Naive thymus-derived CD8-positive, alpha-beta T cell (primary cell): ENCODE data around the gene RELCH. TPM values are rescaled to one million over a fixed set of nuclear protein-coding genes. Genes with fewer than 3 reads are reported as not detected.

ENCODE experiments used
- ATAC-seq, 2 donors: fragments of 150-1000 bp; cut with Tn5 transposase in 1 of 2; sonication (Bioruptor Pico), chemical (Tn5 transposase) in 1 of 2; 1 replicate in 1 of 2; 2 replicates in 1 of 2; pipeline ENCODE4 v1.10.0; 2021; ENCODE audit warnings: mild to moderate bottlenecking in 2 of 2, moderate library complexity in 2 of 2
- POLR2A ChIA-PET: fragments of 350-600 bp; sonication (Branson Sonifier 250); formaldehyde crosslinking; loops from one replicate; lab custom pipeline; 2021; ENCODE audit warnings: antibody characterized with exemption; lab: Charles Lee
- DNase-seq, 10 donors: peaks; one replicate each; pipeline versions ENCODE4 v3.0.0 to v3.0.0-alpha.2; 2020 to 2022
- H3K27ac Mint-ChIP-seq, 10 donors: one replicate each; pipeline ENCODE4 v1.8.0; 2020 to 2022; ENCODE audit warnings: mild to moderate bottlenecking in 10 of 10, mixed read lengths in 10 of 10, moderate library complexity in 4 of 10, inconsistent platforms in 1 of 10
- H3K27me3 Mint-ChIP-seq, 5 donors: one replicate each; pipeline ENCODE4 v1.8.0; 2021 to 2022; ENCODE audit warnings: mixed read lengths in 5 of 5
- H3K36me3 Mint-ChIP-seq, 3 donors: one replicate each; pipeline ENCODE4 v1.8.0; 2020 to 2022; ENCODE audit warnings: mixed read lengths in 3 of 3, mild to moderate bottlenecking in 2 of 3, inconsistent platforms in 1 of 3
- H3K4me1 Mint-ChIP-seq, 4 donors: one replicate each; pipeline ENCODE4 v1.8.0; 2021 to 2022; ENCODE audit warnings: mixed read lengths in 4 of 4
- H3K4me3 Mint-ChIP-seq, 10 donors: one replicate each; pipeline ENCODE4 v1.8.0; 2020 to 2022; ENCODE audit warnings: mild to moderate bottlenecking in 10 of 10, mixed read lengths in 10 of 10, moderate library complexity in 6 of 10, inconsistent platforms in 1 of 10
- H3K9me3 Mint-ChIP-seq, 9 donors: one replicate each; pipeline ENCODE4 v1.8.0; 2020 to 2022; ENCODE audit warnings: mixed read lengths in 9 of 9, mild to moderate bottlenecking in 3 of 9, inconsistent platforms in 1 of 9, moderate library complexity in 1 of 9
- polyA plus RNA-seq, 3 donors: library from polyadenylated mRNA; unstranded; fragments of 300-500 nt; fragmentation: Illumina TruSeq; gene quantifications; one replicate each; pipeline ENCODE4 v1.2.3, GENCODE V29; 2021
- total RNA-seq, 8 experiments: library from RNA in 2 of 8; stranded (reverse) in 2 of 8; gene quantifications; one replicate each; pipeline ENCODE4 v1.2.3 and lab custom pipeline; 2021 to 2026

RELCH gene
- total and polyA plus RNA-seq, 5 experiments from 2014 or later = 6.8 to 53.6 (median 9.3) TPM

- H3K4me1 Mint-ChIP-seq = peaks cover 0 to 2% (median under 1%) of the 10 kb centered on the region in 4 donors
- no peaks in the 10 kb centered on the region for H3K9me3 Mint-ChIP-seq
- ATAC-seq (no peak), DNase-seq (no peak)
- H3K4me3 Mint-ChIP-seq = no peak overlapping the region
- no peaks in the 10 kb centered on the region for H3K27me3 Mint-ChIP-seq
- POLR2A ChIA-PET = no interaction called here
- peaks cover 6 to 77% (median 26%) of the 10 kb centered on the region in 3 donors for H3K36me3 Mint-ChIP-seq
- no peak overlapping the region for H3K27ac Mint-ChIP-seq
Measured at GRCh38 chr18:62280058-62280457, 93.0 kb downstream of the RELCH start.

DNA sequence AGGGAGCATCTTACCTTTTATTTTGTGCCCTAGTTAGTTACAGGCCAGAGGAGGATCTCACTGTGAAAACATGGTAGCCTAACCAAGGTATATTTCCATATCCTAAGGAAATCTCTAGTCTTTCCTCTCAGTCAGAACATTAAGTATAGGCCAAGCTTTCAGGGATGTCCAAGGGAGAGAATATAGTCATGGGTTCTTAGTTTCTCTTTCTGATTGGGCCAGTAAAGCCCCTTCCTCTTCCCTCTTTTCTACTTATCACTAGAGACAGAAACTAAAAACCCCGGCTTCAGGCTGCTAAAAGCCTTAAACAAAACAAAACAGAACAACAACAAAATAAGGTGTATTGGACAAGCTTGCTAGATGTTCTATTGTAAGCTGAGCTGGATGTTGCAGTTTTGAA lies 93.7 kb downstream of the RELCH start:
- peaks cover 6 to 78% (median 31%) of the 10 kb centered on the region in 3 donors for H3K36me3 Mint-ChIP-seq
- H3K4me3 Mint-ChIP-seq = no peak overlapping the region
- DNase-seq = no peak
- H3K4me1 Mint-ChIP-seq = peaks cover 0 to 2% (median under 1%) of the 10 kb centered on the region in 4 donors
- H3K9me3 Mint-ChIP-seq = no peaks in the 10 kb centered on the region
- H3K27ac Mint-ChIP-seq = peak overlapping the region in 3 of 10 donors; percentile 5 to 59 (median 57)
- POLR2A ChIA-PET = no interaction called here
- ATAC-seq = no peak
- no peaks in the 10 kb centered on the region for H3K27me3 Mint-ChIP-seq

GRCh38 chr18:62281684-62282083 lies 94.6 kb downstream of the RELCH start:
- Mint-ChIP-seq H3K4me3 (no peak overlapping the region), H3K4me1 (peaks cover 0 to 2% (median under 1%) of the 10 kb centered on the region in 4 donors), H3K9me3 (no peaks in the 10 kb centered on the region), H3K27ac (no peak overlapping the region), H3K36me3 (peaks cover 6 to 79% (median 36%) of the 10 kb centered on the region in 3 donors), H3K27me3 (no peaks in the 10 kb centered on the region)
- ATAC-seq (no peak), DNase-seq (no peak)
- POLR2A ChIA-PET = no interaction called here

DNA sequence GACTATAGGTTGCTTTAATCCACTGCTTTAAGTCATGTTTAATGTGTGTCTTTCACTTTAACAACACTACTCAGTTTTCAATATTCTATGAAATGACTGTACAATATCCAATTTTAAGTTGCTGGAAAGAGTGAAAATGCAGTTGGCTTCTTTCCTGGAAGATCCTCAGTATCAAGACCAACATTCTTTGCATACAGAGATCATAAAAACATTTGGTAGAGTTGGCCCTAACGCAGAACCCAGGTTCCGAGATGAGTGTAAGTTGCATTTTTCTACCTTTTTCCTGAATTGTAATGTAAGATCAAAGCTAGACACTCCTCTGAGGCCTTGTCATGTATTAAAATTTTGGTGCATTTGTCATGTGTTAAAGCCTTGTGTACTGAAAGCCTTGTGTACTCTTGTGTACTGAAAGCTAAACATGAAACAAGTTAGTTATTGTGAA lies 95.2 kb downstream of the RELCH start:
- Mint-ChIP-seq H3K4me3 (no peak overlapping the region), H3K27ac (no peak overlapping the region), H3K36me3 (peaks cover 6 to 76% (median 36%) of the 10 kb centered on the region in 3 donors), H3K27me3 (no peaks in the 10 kb centered on the region), H3K4me1 (peaks cover 0 to 2% (median under 1%) of the 10 kb centered on the region in 4 donors), H3K9me3 (no peaks in the 10 kb centered on the region)
- ATAC-seq (no peak), DNase-seq (no peak)
- POLR2A ChIA-PET = no interaction called here

GRCh38 chr18:62284637-62285036 lies 97.6 kb downstream of the RELCH start:
- POLR2A ChIA-PET = no interaction called here
- H3K36me3 Mint-ChIP-seq = peaks cover 6 to 85% (median 41%) of the 10 kb centered on the region in 3 donors
- peaks cover 0 to 20% (median under 1%) of the 10 kb centered on the region in 4 donors for H3K4me1 Mint-ChIP-seq
- H3K4me3 Mint-ChIP-seq = no peak overlapping the region
- H3K9me3 Mint-ChIP-seq = no peaks in the 10 kb centered on the region
- no peak for DNase-seq
- H3K27ac Mint-ChIP-seq = no peak overlapping the region
- no peak for ATAC-seq
- no peaks in the 10 kb centered on the region for H3K27me3 Mint-ChIP-seq

GRCh38 chr18:62285281-62285680 lies 98.2 kb downstream of the RELCH start:
- Mint-ChIP-seq H3K4me1 (peaks cover 0 to 20% (median 0%) of the 10 kb centered on the region in 4 donors), H3K36me3 (peaks cover 6 to 84% (median 44%) of the 10 kb centered on the region in 3 donors), H3K9me3 (no peaks in the 10 kb centered on the region), H3K27ac (no peak overlapping the region), H3K27me3 (no peaks in the 10 kb centered on the region), H3K4me3 (no peak overlapping the region)
- ATAC-seq (no peak), DNase-seq (no peak)
- POLR2A ChIA-PET = no interaction called here

DNA sequence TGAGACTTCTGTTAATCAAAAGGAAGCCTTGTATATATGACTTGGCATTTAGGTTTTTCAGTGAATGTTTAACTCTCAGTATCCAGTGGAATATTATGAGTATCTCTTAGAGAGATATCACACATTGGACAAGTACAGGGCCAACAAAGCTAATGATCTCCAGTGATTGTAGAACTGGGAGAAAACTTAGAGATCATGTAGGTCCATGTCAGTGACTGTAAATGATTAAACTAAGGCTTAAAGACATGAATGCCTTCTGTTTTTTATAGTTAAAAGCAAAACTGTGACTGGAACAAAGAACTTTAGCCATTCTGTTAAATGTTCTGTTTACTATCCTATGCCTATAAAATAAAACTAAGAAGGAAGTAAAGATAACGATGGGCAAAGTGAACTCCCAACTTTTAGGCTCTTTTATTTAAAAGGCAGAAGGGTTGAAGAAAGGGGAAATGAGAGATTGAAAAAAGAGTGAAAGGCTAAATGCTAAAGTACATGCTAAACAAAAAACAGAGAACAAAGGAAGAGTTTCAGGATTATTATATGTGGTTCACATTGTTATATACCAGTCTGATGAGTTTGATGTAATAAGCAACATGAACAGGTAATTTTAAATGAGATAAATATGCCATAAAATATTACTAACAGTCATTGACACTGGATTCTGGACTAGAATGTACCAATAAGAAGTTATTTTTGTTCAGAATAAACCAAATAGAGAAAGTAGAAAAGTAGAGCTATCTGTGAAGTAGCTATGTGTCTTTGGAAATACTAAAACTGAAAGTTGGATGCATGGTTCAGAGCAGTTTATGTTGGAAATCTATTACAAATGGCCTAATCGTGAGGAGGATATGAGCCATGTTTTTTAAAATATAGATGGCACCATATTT lies 101.0 kb downstream of the RELCH start:
- no peak overlapping the region for H3K4me3 Mint-ChIP-seq
- no peaks in the 10 kb centered on the region for H3K9me3 Mint-ChIP-seq
- peaks cover 6 to 73% (median 38%) of the 10 kb centered on the region in 3 donors for H3K36me3 Mint-ChIP-seq
- ATAC-seq (no peak), DNase-seq (no peak)
- POLR2A ChIA-PET = no interaction called here
- peak overlapping the region in 2 of 10 donors; percentile 39 to 54 for H3K27ac Mint-ChIP-seq
- peaks cover 0 to 18% (median 0%) of the 10 kb centered on the region in 4 donors for H3K4me1 Mint-ChIP-seq
- no peaks in the 10 kb centered on the region for H3K27me3 Mint-ChIP-seq

- POLR2A ChIA-PET = no interaction called here
- Mint-ChIP-seq H3K4me1 (peaks cover 0 to 18% (median 0%) of the 10 kb centered on the region in 4 donors), H3K27me3 (no peaks in the 10 kb centered on the region), H3K27ac (no peak overlapping the region), H3K36me3 (peaks cover 0 to 67% (median 33%) of the 10 kb centered on the region in 3 donors), H3K9me3 (no peaks in the 10 kb centered on the region), H3K4me3 (no peak overlapping the region)
- no peak for ATAC-seq
- no peak for DNase-seq
Measured at GRCh38 chr18:62288665-62289008, 101.6 kb downstream of the RELCH start.

- Mint-ChIP-seq H3K9me3 (no peaks in the 10 kb centered on the region), H3K4me1 (peaks cover 0 to 18% (median 0%) of the 10 kb centered on the region in 4 donors), H3K27me3 (no peaks in the 10 kb centered on the region), H3K27ac (no peak overlapping the region), H3K36me3 (peaks cover 0 to 68% (median 34%) of the 10 kb centered on the region in 3 donors), H3K4me3 (no peak overlapping the region)
- ATAC-seq = no peak
- DNase-seq = no peak
- POLR2A ChIA-PET = no interaction called here
Measured at GRCh38 chr18:62289047-62289446, 102.0 kb downstream of the RELCH start.

DNA sequence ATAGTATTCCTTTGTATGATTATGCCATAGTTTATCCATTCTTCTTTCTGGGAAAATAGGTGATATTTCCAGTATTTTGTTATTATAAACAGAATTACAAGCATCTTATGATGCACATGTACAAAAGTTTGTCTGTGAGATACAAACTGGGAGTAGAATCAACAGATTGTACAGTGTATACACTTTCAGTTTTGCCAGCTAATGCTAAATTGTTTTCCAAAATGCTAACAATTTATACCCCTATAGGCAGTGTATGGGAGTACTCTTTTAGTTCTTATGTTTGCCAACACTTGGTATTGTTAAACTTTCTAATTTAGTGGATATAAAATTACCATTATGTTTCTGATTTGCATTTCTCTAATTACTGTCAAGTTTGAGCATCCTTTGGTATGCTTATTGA lies 107.0 kb downstream of the RELCH start:
- peaks cover under 1 to 8% (median 7%) of the 10 kb centered on the region in 4 donors for H3K4me1 Mint-ChIP-seq
- H3K9me3 Mint-ChIP-seq = no peaks in the 10 kb centered on the region

DNA sequence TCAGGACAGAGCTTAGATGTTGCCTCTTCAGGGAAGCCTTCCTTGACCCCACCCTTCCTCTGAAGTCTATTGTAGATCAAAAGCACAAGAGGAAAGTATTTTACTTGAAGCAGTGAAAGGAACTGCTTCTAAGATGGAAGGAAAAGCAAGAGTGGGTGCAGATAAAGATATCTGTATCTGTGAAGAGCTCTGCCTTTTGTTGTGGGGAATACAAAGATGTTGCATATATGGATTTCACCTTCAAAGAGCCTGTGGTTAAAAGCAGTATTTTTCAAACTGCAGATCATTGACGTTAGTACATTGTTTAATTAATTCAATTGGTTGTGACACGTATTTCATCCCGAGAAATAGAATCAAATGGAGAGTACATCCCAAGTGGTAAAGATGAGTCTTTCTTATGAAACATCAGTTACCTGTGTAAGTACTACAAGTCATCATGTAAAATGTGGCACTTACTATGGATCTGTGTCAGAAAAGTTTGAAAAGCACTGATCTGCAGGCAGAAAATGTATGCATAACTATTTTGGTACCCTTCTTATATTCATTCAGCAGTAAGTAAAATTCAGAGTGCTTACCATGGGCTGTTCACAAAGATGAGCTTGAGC lies 113.4 kb downstream of the RELCH start:
- ATAC-seq = peak in 1 of 2 donors; percentile 46
- POLR2A ChIA-PET = no interaction called here
- H3K4me3 Mint-ChIP-seq = peak overlapping the region in 2 of 10 donors; percentile 3 to 19
- H3K27me3 Mint-ChIP-seq = no peaks in the 10 kb centered on the region
- peak overlapping the region in 8 of 10 donors; percentile 2 to 16 (median 6) for H3K27ac Mint-ChIP-seq
- no peaks in the 10 kb centered on the region for H3K9me3 Mint-ChIP-seq
- DNase-seq = peak in 1 of 10 donors; percentile 3
- H3K36me3 Mint-ChIP-seq = peaks cover 6 to 87% (median 28%) of the 10 kb centered on the region in 3 donors
- peaks cover 11 to 25% (median 18%) of the 10 kb centered on the region in 4 donors for H3K4me1 Mint-ChIP-seq

More for the DNA sequence above, 107.0 kb downstream of the RELCH start:
- H3K4me3 Mint-ChIP-seq = no peak overlapping the region
- POLR2A ChIA-PET = no interaction called here
- DNase-seq (no peak), ATAC-seq (no peak)
- H3K27ac Mint-ChIP-seq = no peak overlapping the region
- H3K36me3 Mint-ChIP-seq = peaks cover 0 to 64% (median 27%) of the 10 kb centered on the region in 3 donors
- no peaks in the 10 kb centered on the region for H3K27me3 Mint-ChIP-seq

- peaks cover 6 to 84% (median 28%) of the 10 kb centered on the region in 3 donors for H3K36me3 Mint-ChIP-seq
- H3K4me3 Mint-ChIP-seq = no peak overlapping the region
- no peaks in the 10 kb centered on the region for H3K27me3 Mint-ChIP-seq
- POLR2A ChIA-PET = no interaction called here
- no peaks in the 10 kb centered on the region for H3K9me3 Mint-ChIP-seq
- DNase-seq (no peak), ATAC-seq (no peak)
- peaks cover 11 to 25% (median 18%) of the 10 kb centered on the region in 4 donors for H3K4me1 Mint-ChIP-seq
- no peak overlapping the region for H3K27ac Mint-ChIP-seq
Measured at GRCh38 chr18:62301322-62301721, 114.3 kb downstream of the RELCH start.

GRCh38 chr18:62312851-62313250 lies 125.8 kb downstream of the RELCH start:
- POLR2A ChIA-PET = no interaction called here
- peaks cover 0 to 2% (median 0%) of the 10 kb centered on the region in 9 donors for H3K9me3 Mint-ChIP-seq
- H3K4me1 Mint-ChIP-seq = peaks cover 0 to 3% (median 0%) of the 10 kb centered on the region in 4 donors
- H3K27ac Mint-ChIP-seq = no peak overlapping the region
- no peak for ATAC-seq
- DNase-seq = no peak
- H3K36me3 Mint-ChIP-seq = peaks cover 0 to 13% (median 5%) of the 10 kb centered on the region in 3 donors
- H3K27me3 Mint-ChIP-seq = peaks cover 0 to 1% (median 0%) of the 10 kb centered on the region in 5 donors
- no peak overlapping the region for H3K4me3 Mint-ChIP-seq
